GM23248 (cell line): ENCODE results near the gene TEX261. TPM values are rescaled to one million over a fixed set of nuclear protein-coding genes. Genes with fewer than 3 reads are reported as not detected.
"Not testable (repeated sequence)": the region's sequence is repeated elsewhere in the genome, so short reads cannot be mapped to it uniquely, and the experiment has no call there.

Source experiments
- DNase-seq: peaks from one replicate; pipeline ENCODE4 v3.0.0-alpha.2; 2015
- H2AFZ ChIP-seq: fragments of 200-600 bp; sonication (generic); 2 replicates; pipeline ENCODE4 v1.6.1; 2016; ENCODE audit warnings: antibody characterized with exemption
- H3F3A ChIP-seq: fragments of 200-600 bp; sonication (generic); 2 replicates; pipeline ENCODE4 v1.6.1; 2016; ENCODE audit warnings: mild to moderate bottlenecking, antibody characterized with exemption, mixed run types; ENCODE audit not compliant: insufficient read depth
- H3K27ac ChIP-seq: fragments of 200-600 bp; sonication (generic); 2 replicates; pipeline ENCODE4 v1.5.1; 2016; ENCODE audit warnings: mild to moderate bottlenecking
- H3K27me3 ChIP-seq: fragments of 200-600 bp; sonication (generic); replicated peaks from 2 replicates; pipeline ENCODE4 v1.6.1; 2016; ENCODE audit warnings: mild to moderate bottlenecking; ENCODE audit not compliant: insufficient read depth
- H3K36me3 ChIP-seq: fragments of 200-600 bp; sonication (generic); 2 replicates; pipeline ENCODE4 v1.6.1; 2016; ENCODE audit warnings: low read depth, mild to moderate bottlenecking
- H3K4me1 ChIP-seq: fragments of 200-600 bp; sonication (generic); 2 replicates; pipeline ENCODE4 v1.6.1; 2016; ENCODE audit warnings: mild to moderate bottlenecking; ENCODE audit not compliant: insufficient read depth
- H3K4me2 ChIP-seq: fragments of 200-600 bp; sonication (generic); one replicate; pipeline ENCODE4 v1.6.1; 2016; ENCODE audit warnings: mild to moderate bottlenecking; ENCODE audit not compliant: unreplicated experiment
- H3K4me3 ChIP-seq: fragments of 200-600 bp; sonication (generic); 2 replicates; pipeline ENCODE4 v1.5.1; 2016; ENCODE audit warnings: mild to moderate bottlenecking
- H3K79me2 ChIP-seq: fragments of 200-600 bp; sonication (generic); 2 replicates; pipeline ENCODE4 v1.6.1; 2016; ENCODE audit warnings: mild to moderate bottlenecking; ENCODE audit not compliant: insufficient read depth
- H3K9ac ChIP-seq: fragments of 200-600 bp; sonication (generic); 2 replicates; pipeline ENCODE4 v1.6.1; 2016; ENCODE audit warnings: mild to moderate bottlenecking
- H3K9me2 ChIP-seq: fragments of 200-600 bp; sonication (generic); 2 replicates; pipeline ENCODE4 v1.6.1; 2016; ENCODE audit warnings: mixed run types, mild to moderate bottlenecking, moderate library complexity; ENCODE audit not compliant: insufficient read depth
- H3K9me3 ChIP-seq: fragments of 200-600 bp; sonication (generic); one replicate; pipeline ENCODE4 v1.6.1; 2017; ENCODE audit warnings: low read depth
- H4K20me1 ChIP-seq: fragments of 200-600 bp; sonication (generic); 2 replicates; pipeline ENCODE4 v1.6.0; 2016; ENCODE audit not compliant: insufficient read depth
- EZH2 ChIP-seq: fragments of 200-600 bp; sonication (generic); IDR thresholded peaks from 2 replicates; pipeline ENCODE4 v1.6.1; 2018; ENCODE audit warnings: antibody characterized with exemption, mild to moderate bottlenecking; ENCODE audit not compliant: insufficient read depth, poor library complexity, severe bottlenecking
- EZH2phosphoT487 ChIP-seq: fragments of 200-600 bp; sonication (generic); IDR thresholded peaks from 2 replicates; pipeline ENCODE4 v1.6.1; 2018; ENCODE audit warnings: antibody characterized with exemption, moderate library complexity, mild to moderate bottlenecking, low read depth; ENCODE audit not compliant: insufficient read depth
- WGBS, 2 experiments: methylation state at CpG; one replicate each; pipeline ENCODE4 v1.1.6; 2015 to 2017; ENCODE audit warnings: low lambda C conversion rate in 2 of 2, low coverage in 1 of 2; ENCODE audit errors: missing lambda C conversion rate in 2 of 2; 5-methylcytosine and 5-hydroxymethylcytosine counted together
- in situ Hi-C: fragments of 300-500 bp; cut with MboI; formaldehyde crosslinking; loops from 2 replicates; pipeline ENCODE4 v1.15.0; 2020
- polyA plus RNA-seq: library from polyadenylated mRNA; unstranded; fragments of >200 nt; fragmentation: Nextera tagmentation; extraction: Ambion mirVana; gene quantifications from 2 replicates; pipeline ENCODE4 v1.2.1, GENCODE V29; 2016
- total RNA-seq: library from RNA; depleted of rRNA; stranded (reverse); fragments of >200 nt; shearing (Covaris generic); gene quantifications from 2 replicates; pipeline ENCODE4 v1.2.3, GENCODE V29; 2014; rRNA removed

TEX261 gene
- total RNA-seq (46.9 and 64.1 TPM in 2 replicates), polyA plus RNA-seq (54.1 and 55.7 TPM in 2 replicates)

GRCh38 chr2:70994699-70995425 is at the start of gene TEX261:
Gene TEX261 (minus strand): TSS chr2:70994873. CDS start chr2:70994757, 116 bp downstream.
- Histone ChIP-seq H3K9me2 (no peaks in the 10 kb centered on the region), H3K9me3 (no peaks in the 10 kb centered on the region), H3K27ac (0 out of 2 replicates have a peak within 1 kb of the TSS, but pooled peaks have one; percentile 24), H3K4me1 (peaks cover 10% of the 10 kb centered on the region; the same call in 1 of the 2 replicates), H3K4me3 (peak within 1 kb of the TSS; percentile 78), H3K4me2 (peak within 1 kb of the TSS; percentile 96), H4K20me1 (no peaks in the 10 kb centered on the region), H3K9ac (peak within 1 kb of the TSS; percentile 90), H3K36me3 (no peaks in the 10 kb centered on the region), H3K79me2 (peaks cover 47% of the 10 kb centered on the region), H2AFZ (peak within 1 kb of the TSS; percentile 98), H3K27me3 (no peaks in the 10 kb centered on the region), H3F3A (no peaks in the 10 kb centered on the region)
- peak; percentile 93 for DNase-seq
- in situ Hi-C loops: no loop called here
- no peak for TF ChIP-seq EZH2
- TF ChIP-seq EZH2phosphoT487: no peak
- WGBS, 2 experiments: 1 to 2% methylated on average over 23 to 25 of the region's 65 CpGs

- Histone ChIP-seq H3K27ac (no peak overlapping the region), H3K36me3 (no peaks in the 10 kb centered on the region), H3K4me1 (no peaks in the 10 kb centered on the region), H3K4me3 (no peak overlapping the region), H3K9me2 (no peaks in the 10 kb centered on the region), H3K9me3 (no peaks in the 10 kb centered on the region), H4K20me1 (no peaks in the 10 kb centered on the region), H3K9ac (no peak overlapping the region), H2AFZ (no peak overlapping the region), H3F3A (no peaks in the 10 kb centered on the region), H3K27me3 (no peaks in the 10 kb centered on the region), H3K79me2 (no peaks in the 10 kb centered on the region), H3K4me2 (no peak overlapping the region)
- TF ChIP-seq EZH2 (no peak), EZH2phosphoT487 (no peak)
- no peak for DNase-seq
- in situ Hi-C loops: no loop called here
- 65 to 69% methylated on average over 13 to 36 of the region's 36 CpGs for WGBS, 2 experiments
Observed at GRCh38 chr2:71043531-71044407, 49.1 kb upstream of the TEX261 start.

GRCh38 chr2:71042287-71042686 is 47.6 kb upstream of the TEX261 start:
- in situ Hi-C loops: no loop called here
- H3K4me1 ChIP-seq: no peaks in the 10 kb centered on the region
- no peak overlapping the region for H3K4me2 ChIP-seq
- no peak for DNase-seq
- WGBS, 2 experiments: 50 to 53% methylated on average over 4 of the region's 4 CpGs
- no peaks in the 10 kb centered on the region for H3K36me3 ChIP-seq
- H3K27me3 ChIP-seq: no peaks in the 10 kb centered on the region
- no peak overlapping the region for H3K27ac ChIP-seq
- TF ChIP-seq EZH2phosphoT487 (no peak), EZH2 (no peak)
- H3K79me2 ChIP-seq: no peaks in the 10 kb centered on the region
- H3K9me3 ChIP-seq: no peaks in the 10 kb centered on the region
- H3K4me3 ChIP-seq: no peak overlapping the region
- H3K9ac ChIP-seq: no peak overlapping the region
- H2AFZ ChIP-seq: no peak overlapping the region
- no peaks in the 10 kb centered on the region for H3F3A ChIP-seq
- H4K20me1 ChIP-seq: no peaks in the 10 kb centered on the region
- H3K9me2 ChIP-seq: no peaks in the 10 kb centered on the region

GRCh38 chr2:71036296-71036695 is 41.6 kb upstream of the TEX261 start:
- H3K36me3 ChIP-seq, H4K20me1 ChIP-seq, H3K79me2 ChIP-seq, H3K4me3 ChIP-seq, H3K4me1 ChIP-seq, H3K9me2 ChIP-seq, H3K9me3 ChIP-seq, H3K27me3 ChIP-seq, DNase-seq, H3K4me2 ChIP-seq, H3K27ac ChIP-seq, in situ Hi-C loops, H3K9ac ChIP-seq, H3F3A ChIP-seq, H2AFZ ChIP-seq: not testable (repeated sequence)
- WGBS, 2 experiments: 80 to 82% methylated on average over 8 of the region's 8 CpGs

GRCh38 chr2:71023553-71024243 is 29.0 kb upstream of the TEX261 start:
- H2AFZ ChIP-seq, H3K79me2 ChIP-seq, H3K4me1 ChIP-seq, H3K27ac ChIP-seq, H4K20me1 ChIP-seq, in situ Hi-C loops, H3K4me3 ChIP-seq, H3K9ac ChIP-seq, DNase-seq, H3K36me3 ChIP-seq, H3K4me2 ChIP-seq, H3K9me2 ChIP-seq, H3K27me3 ChIP-seq, H3F3A ChIP-seq, H3K9me3 ChIP-seq: not testable (repeated sequence)
- 53 to 55% methylated on average over 15 of the region's 15 CpGs for WGBS, 2 experiments

- not testable (repeated sequence) for H3K9me3 ChIP-seq, H4K20me1 ChIP-seq
Observed at GRCh38 chr2:71021394-71021793, 26.7 kb upstream of the TEX261 start.

More at GRCh38 chr2:71021394-71021793, 26.7 kb upstream of the TEX261 start:
- H3F3A ChIP-seq, H3K4me3 ChIP-seq, DNase-seq, H3K9ac ChIP-seq, H3K4me1 ChIP-seq, H3K79me2 ChIP-seq, H3K4me2 ChIP-seq, H3K9me2 ChIP-seq, H3K27me3 ChIP-seq, H2AFZ ChIP-seq, H3K27ac ChIP-seq, in situ Hi-C loops, H3K36me3 ChIP-seq: not testable (repeated sequence)
- 62 to 67% methylated on average over 13 to 14 of the region's 14 CpGs for WGBS, 2 experiments
